OCI-M2 (cell line): Measurements from ENCODE around the gene ARHGAP6.

Experiments used
- DNase-seq: peaks from one replicate; lab custom pipeline; 2025; ENCODE audit not compliant: unreplicated experiment; lab: John Stamatoyannopoulos, UW

Gene ARHGAP6

GRCh38 chrX:11403631-11404030, 262.1 kb downstream of the ARHGAP6 start:
- DNase-seq, result no peak

- no peak for DNase-seq
Observed at GRCh38 chrX:11401966-11402365, 263.8 kb downstream of the ARHGAP6 start.

- DNase-seq, result no peak
Observed at GRCh38 chrX:11399489-11400094, 266.1 kb downstream of the ARHGAP6 start.

GRCh38 chrX:11398785-11399184, 266.9 kb downstream of the ARHGAP6 start:
- no peak for DNase-seq

GRCh38 chrX:11398139-11398538, 267.6 kb downstream of the ARHGAP6 start:
- DNase-seq, result no peak

GRCh38 chrX:11397680-11398079, 268.0 kb downstream of the ARHGAP6 start:
- no peak for DNase-seq

- DNase-seq, result no peak
Observed at GRCh38 chrX:11395859-11396258, 269.9 kb downstream of the ARHGAP6 start.

- no peak for DNase-seq
Observed at GRCh38 chrX:11393949-11394654, 271.6 kb downstream of the ARHGAP6 start.

- DNase-seq, result no peak
Observed at GRCh38 chrX:11386812-11387211, 278.9 kb downstream of the ARHGAP6 start.

- no peak for DNase-seq
Observed at GRCh38 chrX:11386001-11386523, 279.7 kb downstream of the ARHGAP6 start.

GRCh38 chrX:11382930-11383329, 282.8 kb downstream of the ARHGAP6 start:
- DNase-seq, result no peak

GRCh38 chrX:11381464-11381863, 284.3 kb downstream of the ARHGAP6 start:
- no peak for DNase-seq

- DNase-seq, result no peak
Observed at GRCh38 chrX:11380187-11380844, 285.4 kb downstream of the ARHGAP6 start.

- DNase-seq, result no peak
Observed at GRCh38 chrX:11376163-11376562, 289.6 kb downstream of the ARHGAP6 start.

- DNase-seq, result no peak
Observed at GRCh38 chrX:11375614-11376119, 290.1 kb downstream of the ARHGAP6 start.

GRCh38 chrX:11374570-11374969, 291.1 kb downstream of the ARHGAP6 start:
- DNase-seq, result no peak

GRCh38 chrX:11371106-11371505, 294.6 kb downstream of the ARHGAP6 start:
- no peak for DNase-seq

- DNase-seq, result peak; percentile 82
Observed at GRCh38 chrX:11367609-11368430, 297.9 kb downstream of the ARHGAP6 start.

- no peak for DNase-seq
Observed at GRCh38 chrX:11366998-11367595, 298.6 kb downstream of the ARHGAP6 start.

GRCh38 chrX:11365426-11365825, 300.3 kb downstream of the ARHGAP6 start:
- no peak for DNase-seq

GRCh38 chrX:11364835-11365234, 300.9 kb downstream of the ARHGAP6 start:
- no peak for DNase-seq
